CD4-positive, alpha-beta memory T cell (primary cell): ENCODE measurements around the gene CALN1. TPM values are rescaled to one million over a fixed set of nuclear protein-coding genes. Genes with fewer than 3 reads are reported as not detected.

Experiments used
- CTCF ChIA-PET: fragments of 350-600 bp; sonication (Branson Sonifier 250); formaldehyde crosslinking; loops from one replicate; lab custom pipeline; 2021; ENCODE audit warnings: inconsistent platforms; ENCODE audit not compliant: partially characterized antibody; lab: Charles Lee
- POLR2A ChIA-PET: fragments of 350-600 bp; sonication (Branson Sonifier 250); formaldehyde crosslinking; loops from one replicate; lab custom pipeline; 2021; ENCODE audit not compliant: partially characterized antibody; lab: Charles Lee
- DNase-seq, 5 donors: peaks; one replicate each; pipeline versions ENCODE4 v3.0.0 to v3.0.0-alpha.2; 2020 to 2022; ENCODE audit warnings: mixed read lengths in 1 of 5
- H3K27ac ChIP-seq: one replicate; pipeline ENCODE4 v1.7.0; 2013; ENCODE audit warnings: low read depth, low read length
- H3K27me3 ChIP-seq: 2 replicates; pipeline ENCODE4 v1.7.0; 2013; ENCODE audit warnings: mild to moderate bottlenecking, low read length, moderate library complexity; ENCODE audit not compliant: insufficient read depth
- H3K36me3 ChIP-seq: 2 replicates; pipeline ENCODE4 v1.7.0; 2013; ENCODE audit warnings: mild to moderate bottlenecking, low read length, moderate library complexity; ENCODE audit not compliant: insufficient read depth
- H3K4me1 ChIP-seq: 2 replicates; pipeline ENCODE4 v1.7.0; 2013; ENCODE audit warnings: mild to moderate bottlenecking, low read length, moderate library complexity; ENCODE audit not compliant: insufficient read depth
- H3K4me3 ChIP-seq, 2 donors: one replicate each; pipeline ENCODE4 v1.7.0; 2013; ENCODE audit warnings: low read length in 2 of 2, mild to moderate bottlenecking in 1 of 2
- H3K9me3 ChIP-seq, 2 donors: one replicate each; pipeline ENCODE4 v1.7.0; 2013; ENCODE audit warnings: low read length in 2 of 2, control low read depth in 1 of 2; ENCODE audit not compliant: control insufficient read depth in 1 of 2
- H3K27ac Mint-ChIP-seq, 7 donors: one replicate each; pipeline ENCODE4 v1.8.0; 2020 to 2021; ENCODE audit warnings: mixed read lengths in 7 of 7, mild to moderate bottlenecking in 6 of 7, inconsistent platforms in 3 of 7, moderate library complexity in 3 of 7
- H3K27me3 Mint-ChIP-seq, 2 donors: one replicate each; pipeline ENCODE4 v1.8.0; 2020 to 2021; ENCODE audit warnings: mixed read lengths in 2 of 2
- H3K36me3 Mint-ChIP-seq, 2 donors: one replicate each; pipeline ENCODE4 v1.8.0; 2020 to 2021; ENCODE audit warnings: mixed read lengths in 2 of 2, inconsistent platforms in 1 of 2, mild to moderate bottlenecking in 1 of 2
- H3K4me1 Mint-ChIP-seq, 4 donors: one replicate each; pipeline ENCODE4 v1.8.0; 2020 to 2021; ENCODE audit warnings: mixed read lengths in 4 of 4, mild to moderate bottlenecking in 1 of 4
- H3K4me3 Mint-ChIP-seq, 8 donors: one replicate each; pipeline ENCODE4 v1.8.0; 2020 to 2021; ENCODE audit warnings: mixed read lengths in 8 of 8, mild to moderate bottlenecking in 7 of 8, moderate library complexity in 6 of 8, inconsistent platforms in 3 of 8
- H3K9me3 Mint-ChIP-seq, 8 donors: one replicate each; pipeline ENCODE4 v1.8.0; 2020 to 2021; ENCODE audit warnings: mixed read lengths in 8 of 8, mild to moderate bottlenecking in 5 of 8, inconsistent platforms in 3 of 8, moderate library complexity in 1 of 8
- intact Hi-C: fragments of 100-400 bp; cut with micrococcal nuclease; formaldehyde crosslinking; loops from one replicate; pipeline ENCODE4 v1.15.1; 2023
- polyA plus RNA-seq, 2 donors: library from polyadenylated mRNA; unstranded; fragments of 300-500 nt; fragmentation: Illumina TruSeq; gene quantifications; one replicate each; pipeline ENCODE4 v1.2.3, GENCODE V29; 2021
- total RNA-seq, 2 experiments: library from RNA; stranded (reverse); gene quantifications; one replicate each; pipeline ENCODE4 v1.2.3, GENCODE V29; 2021

The CALN1 gene
- total and polyA plus RNA-seq, 4 experiments from 2014 or later, result not detected

DNA sequence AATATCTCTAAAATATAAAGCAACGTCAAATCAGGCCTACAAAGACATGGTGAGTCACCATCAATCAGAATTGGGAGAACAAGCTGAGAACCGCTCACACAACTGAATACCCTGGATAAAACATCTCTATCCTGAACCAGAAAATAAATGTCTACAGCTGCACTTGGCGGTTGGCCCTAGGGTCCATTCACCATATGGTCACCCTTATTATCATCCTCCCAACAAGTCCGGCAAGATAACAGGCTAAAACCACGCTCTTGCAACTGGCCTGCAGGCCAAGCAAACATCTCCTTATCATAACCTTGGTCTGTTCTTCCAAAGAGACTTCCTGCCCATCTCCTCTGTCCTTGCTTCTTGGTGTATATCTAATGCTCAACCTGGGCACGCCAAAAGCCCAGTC lies 310.7 kb downstream of the CALN1 start:
- no peak overlapping the region for H3K4me3 Mint-ChIP-seq
- no peaks in the 10 kb centered on the region for H3K36me3 Mint-ChIP-seq
- no peaks in the 10 kb centered on the region for H3K4me1 Mint-ChIP-seq
- CTCF ChIA-PET, result no interaction called here
- no peak for DNase-seq
- intact Hi-C loops, result no loop called here
- Histone ChIP-seq H3K9me3 (no peaks in the 10 kb centered on the region), H3K4me1 (no peaks in the 10 kb centered on the region), H3K27me3 (no peaks in the 10 kb centered on the region), H3K27ac (no peak overlapping the region), H3K36me3 (no peaks in the 10 kb centered on the region), H3K4me3 (no peak overlapping the region)
- POLR2A ChIA-PET, result no interaction called here
- peaks cover 0 to 24% (median 15%) of the 10 kb centered on the region in 8 donors for H3K9me3 Mint-ChIP-seq
- H3K27ac Mint-ChIP-seq, result no peak overlapping the region
- no peaks in the 10 kb centered on the region for H3K27me3 Mint-ChIP-seq

DNA sequence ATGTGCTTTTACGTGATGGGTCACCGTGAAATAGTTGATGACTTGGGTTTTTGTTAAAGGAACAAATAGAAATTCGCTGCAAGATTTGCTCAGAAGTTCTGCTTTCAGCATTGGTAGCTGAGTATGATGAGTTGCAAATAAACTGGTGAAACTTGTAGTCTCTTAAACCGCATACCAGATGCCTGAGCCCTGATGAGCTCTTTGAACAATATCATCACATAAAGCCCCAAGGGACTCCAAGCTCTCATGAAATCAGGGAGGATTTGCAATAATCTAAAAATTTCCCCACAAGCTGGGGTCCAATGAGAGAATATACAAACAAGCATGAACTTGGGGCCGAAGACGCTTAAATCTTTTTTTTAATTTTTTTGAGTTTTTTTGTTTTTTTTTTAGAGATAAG lies 312.4 kb downstream of the CALN1 start:
- no peak for DNase-seq
- Histone ChIP-seq H3K36me3 (no peaks in the 10 kb centered on the region), H3K4me1 (no peaks in the 10 kb centered on the region), H3K4me3 (no peak overlapping the region), H3K27ac (no peak overlapping the region), H3K9me3 (no peaks in the 10 kb centered on the region), H3K27me3 (no peaks in the 10 kb centered on the region)
- Mint-ChIP-seq H3K27ac (no peak overlapping the region), H3K36me3 (no peaks in the 10 kb centered on the region), H3K27me3 (no peaks in the 10 kb centered on the region), H3K4me3 (no peak overlapping the region), H3K9me3 (peaks cover 0 to 25% (median 13%) of the 10 kb centered on the region in 8 donors), H3K4me1 (no peaks in the 10 kb centered on the region)
- CTCF ChIA-PET, result no interaction called here
- intact Hi-C loops, result no loop called here
- POLR2A ChIA-PET, result no interaction called here

DNA sequence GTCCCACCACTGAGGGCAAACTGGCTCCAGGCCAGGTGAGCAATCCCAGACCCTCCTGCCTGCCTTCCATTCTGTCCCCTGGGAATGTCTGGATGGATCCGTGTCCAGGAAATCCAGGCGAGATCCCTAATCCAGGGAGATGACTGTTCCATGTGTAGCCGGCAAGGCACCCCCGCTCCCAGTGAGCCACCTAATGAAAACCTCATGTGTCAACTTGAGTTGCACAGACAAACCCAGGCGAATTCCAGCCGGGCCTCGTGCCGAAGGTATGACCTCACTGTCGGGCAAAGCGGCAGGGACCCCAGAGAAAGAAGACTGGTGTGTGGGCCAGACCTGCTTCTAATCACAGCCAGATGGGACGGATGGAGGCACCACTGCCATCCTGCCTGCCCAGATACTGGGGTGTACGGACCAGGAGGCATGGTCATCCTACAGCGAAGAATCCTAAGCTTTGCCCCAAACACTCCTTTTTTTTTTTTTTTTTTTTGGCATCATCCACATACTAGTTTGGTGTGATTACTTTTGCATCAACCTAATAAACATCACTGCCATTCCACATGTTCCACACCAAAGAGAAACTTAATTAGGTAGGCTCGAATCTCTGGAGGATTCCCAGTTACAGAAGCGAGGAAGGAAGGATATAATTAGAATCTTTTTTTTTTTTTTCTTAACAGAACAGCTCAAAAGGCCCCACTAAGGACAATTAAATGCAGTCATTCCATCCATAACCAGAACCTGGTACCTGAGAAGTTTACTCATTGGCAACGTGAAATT lies 313.1 kb downstream of the CALN1 start:
- Histone ChIP-seq H3K4me3 (no peak overlapping the region), H3K27me3 (no peaks in the 10 kb centered on the region), H3K4me1 (no peaks in the 10 kb centered on the region), H3K27ac (no peak overlapping the region), H3K9me3 (no peaks in the 10 kb centered on the region), H3K36me3 (no peaks in the 10 kb centered on the region)
- no peak overlapping the region for H3K27ac Mint-ChIP-seq
- H3K4me1 Mint-ChIP-seq, result no peaks in the 10 kb centered on the region
- intact Hi-C loops, result no loop called here
- H3K27me3 Mint-ChIP-seq, result no peaks in the 10 kb centered on the region
- ChIA-PET POLR2A (no interaction called here), CTCF (no interaction called here)
- no peak overlapping the region for H3K4me3 Mint-ChIP-seq
- H3K9me3 Mint-ChIP-seq, result peaks cover 0 to 30% (median 13%) of the 10 kb centered on the region in 8 donors
- DNase-seq, result no peak
- no peaks in the 10 kb centered on the region for H3K36me3 Mint-ChIP-seq

DNA sequence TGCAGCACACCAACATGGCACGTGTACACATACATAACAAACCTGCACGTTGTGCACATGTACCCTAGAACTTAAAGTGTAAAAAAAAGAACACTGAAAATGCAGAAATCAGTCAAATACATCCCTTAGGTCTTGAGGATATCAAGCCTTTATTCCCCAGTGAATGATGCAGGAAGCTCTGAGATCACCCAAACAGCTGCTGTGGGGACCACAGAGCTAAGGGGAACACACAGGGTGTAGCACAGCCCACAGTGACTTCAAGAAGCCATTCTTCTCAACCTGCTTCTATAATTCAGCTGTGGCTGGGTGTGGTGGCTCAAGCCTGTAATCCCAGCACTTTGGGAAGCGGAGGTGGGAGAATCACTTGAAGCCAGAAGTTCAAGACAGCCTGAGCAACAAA lies 314.9 kb downstream of the CALN1 start:
- DNase-seq, result no peak
- Histone ChIP-seq H3K4me1 (no peaks in the 10 kb centered on the region), H3K27me3 (no peaks in the 10 kb centered on the region), H3K27ac (no peak overlapping the region), H3K36me3 (no peaks in the 10 kb centered on the region), H3K4me3 (no peak overlapping the region), H3K9me3 (no peaks in the 10 kb centered on the region)
- Mint-ChIP-seq H3K4me1 (no peaks in the 10 kb centered on the region), H3K27ac (no peak overlapping the region), H3K9me3 (peaks cover 0 to 26% (median 5%) of the 10 kb centered on the region in 8 donors), H3K27me3 (no peaks in the 10 kb centered on the region), H3K4me3 (no peak overlapping the region), H3K36me3 (no peaks in the 10 kb centered on the region)
- intact Hi-C loops, result no loop called here
- ChIA-PET POLR2A (no interaction called here), CTCF (no interaction called here)

DNA sequence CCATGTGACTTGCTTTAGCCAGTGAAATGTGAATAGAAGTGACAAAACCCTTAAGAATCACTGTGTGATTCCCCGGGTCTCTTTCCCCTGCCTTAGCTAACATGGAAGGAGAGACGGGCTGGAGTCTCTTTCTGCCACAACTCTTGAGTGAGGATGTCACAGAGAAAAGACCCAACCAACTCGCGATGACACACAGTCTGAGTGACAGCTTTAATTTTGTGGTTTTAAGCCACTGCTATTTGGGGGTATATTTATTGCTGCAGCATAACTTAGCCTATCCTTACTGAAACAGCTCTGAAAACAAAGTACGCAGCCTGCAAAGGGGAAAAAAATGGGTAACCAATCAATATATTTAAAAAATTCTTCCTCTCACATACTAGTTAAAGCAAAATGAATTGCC lies 319.4 kb downstream of the CALN1 start:
- Histone ChIP-seq H3K9me3 (no peaks in the 10 kb centered on the region), H3K27me3 (no peaks in the 10 kb centered on the region), H3K27ac (no peak overlapping the region), H3K36me3 (no peaks in the 10 kb centered on the region), H3K4me3 (no peak overlapping the region), H3K4me1 (no peaks in the 10 kb centered on the region)
- H3K27ac Mint-ChIP-seq, result no peak overlapping the region
- CTCF ChIA-PET, result no interaction called here
- intact Hi-C loops, result no loop called here
- no peaks in the 10 kb centered on the region for H3K4me1 Mint-ChIP-seq
- H3K9me3 Mint-ChIP-seq, result peaks cover 0 to 22% (median 1%) of the 10 kb centered on the region in 8 donors
- no peaks in the 10 kb centered on the region for H3K36me3 Mint-ChIP-seq
- POLR2A ChIA-PET, result no interaction called here
- DNase-seq, result no peak
- no peaks in the 10 kb centered on the region for H3K27me3 Mint-ChIP-seq
- H3K4me3 Mint-ChIP-seq, result no peak overlapping the region

DNA sequence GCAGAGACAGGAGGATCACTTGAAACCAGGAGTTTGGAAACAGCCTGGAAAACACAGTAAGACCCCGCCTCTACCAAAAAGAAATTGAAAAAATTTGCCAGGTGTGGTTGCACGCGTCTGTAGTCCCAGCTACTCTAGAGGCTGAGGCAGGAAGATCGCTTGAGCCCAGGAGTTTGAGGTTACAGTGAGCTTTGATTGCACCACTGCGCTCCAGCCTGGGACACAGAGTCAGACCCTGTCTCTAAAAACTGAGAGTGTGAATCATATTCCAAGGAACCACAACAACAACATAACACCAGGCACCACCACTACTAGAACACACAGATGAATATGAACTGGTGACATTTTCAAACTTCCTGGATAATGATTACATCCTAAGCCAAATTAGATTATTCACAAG lies 324.2 kb downstream of the CALN1 start:
- Histone ChIP-seq H3K36me3 (no peaks in the 10 kb centered on the region), H3K4me1 (no peaks in the 10 kb centered on the region), H3K27ac (no peak overlapping the region), H3K27me3 (no peaks in the 10 kb centered on the region), H3K4me3 (no peak overlapping the region), H3K9me3 (no peaks in the 10 kb centered on the region)
- Mint-ChIP-seq H3K36me3 (no peaks in the 10 kb centered on the region), H3K4me3 (no peak overlapping the region), H3K27me3 (no peaks in the 10 kb centered on the region), H3K4me1 (no peaks in the 10 kb centered on the region), H3K9me3 (peaks cover 0 to 14% (median 0%) of the 10 kb centered on the region in 8 donors), H3K27ac (no peak overlapping the region)
- intact Hi-C loops, result no loop called here
- DNase-seq, result no peak
- ChIA-PET POLR2A (no interaction called here), CTCF (no interaction called here)

DNA sequence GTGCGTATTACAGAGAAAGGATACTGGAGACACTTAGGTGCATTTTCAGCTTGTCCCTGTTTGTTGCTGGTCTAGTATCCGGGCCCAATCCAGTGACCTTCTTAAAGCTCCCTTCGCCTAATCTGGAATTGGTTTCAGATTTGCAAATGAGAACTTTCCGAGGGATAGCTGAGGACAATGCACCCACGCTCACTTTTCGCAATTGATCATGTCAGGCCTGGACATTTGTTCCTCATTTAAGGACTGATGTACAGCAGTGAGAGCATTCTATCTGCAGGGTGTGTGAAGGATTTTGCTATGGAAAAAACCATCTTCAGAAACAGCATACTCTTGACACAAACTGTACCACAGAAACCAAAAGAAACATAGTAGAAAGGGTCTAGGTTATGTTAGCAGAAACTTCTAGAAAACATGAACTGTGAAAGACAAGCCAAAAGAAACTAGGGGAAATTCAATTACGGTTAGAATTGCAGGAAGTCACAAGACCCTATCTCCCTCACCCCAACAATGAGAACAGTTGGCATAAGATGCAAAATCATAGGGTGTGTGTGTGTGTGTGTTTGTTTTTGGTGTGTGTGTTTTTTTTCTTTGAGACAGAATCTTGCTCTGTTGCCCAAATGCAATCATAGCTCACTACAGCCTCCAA lies 331.1 kb downstream of the CALN1 start:
- no peaks in the 10 kb centered on the region for H3K4me1 ChIP-seq
- Mint-ChIP-seq H3K36me3 (no peaks in the 10 kb centered on the region), H3K4me3 (no peak overlapping the region), H3K9me3 (peaks cover 0 to 11% (median 4%) of the 10 kb centered on the region in 8 donors), H3K4me1 (no peaks in the 10 kb centered on the region), H3K27me3 (no peaks in the 10 kb centered on the region), H3K27ac (no peak overlapping the region)
- no peaks in the 10 kb centered on the region for H3K9me3 ChIP-seq
- no peaks in the 10 kb centered on the region for H3K36me3 ChIP-seq
- no peak for DNase-seq
- no peak overlapping the region for H3K4me3 ChIP-seq
- intact Hi-C loops, result no loop called here
- ChIA-PET CTCF (no interaction called here), POLR2A (no interaction called here)
- H3K27me3 ChIP-seq, result no peaks in the 10 kb centered on the region
- no peak overlapping the region for H3K27ac ChIP-seq
